ENCODE results near the gene R3HCC1L. TPM values are rescaled to one million over a fixed set of nuclear protein-coding genes. Genes with fewer than 3 reads are reported as not detected.

R3HCC1L gene
- total RNA-seq, 4 donors from 2014 or later = 17.7 to 27.3 (median 25.3) TPM

- Histone ChIP-seq H3K4me1 (no peaks in the 10 kb centered on the region), H3K4me3 (no peak overlapping the region), H3K27ac (no peak overlapping the region), H3K36me3 (no peaks in the 10 kb centered on the region), H3K9me3 (no peaks in the 10 kb centered on the region), H3K27me3 (no peaks in the 10 kb centered on the region)
- DNase-seq = no peak
- 63% methylated on average over 8 of the region's 8 CpGs; no CpG with 5 or more reads in 1 of the 2 donors for WGBS, 2 donors (ENCODE audit: low coverage in 1 of 2)
- TF ChIP-seq EP300 (IDR thresholded peaks at IDR 0.05; ENCODE audit: low read depth) = no peak
- no peak for TF ChIP-seq POLR2A (IDR thresholded peaks at IDR 0.05)
- no peak for TF ChIP-seq CTCF (IDR thresholded peaks at IDR 0.05)
- TF ChIP-seq POLR2AphosphoS5 (IDR thresholded peaks at IDR 0.05) = no peak
- intact Hi-C loops (cut with DNase I; ENCODE audit: low total_unique reads) (no loop called here), in situ Hi-C loops (cut with MboI; ENCODE audit: low pct_ligation_motif_present in 1 of 4, low pct_unique_long_range_greater_than_20kb in 1 of 4, low sequenced_read_pairs in 3 of 4) (no loop called here)
Measured at GRCh38 chr10:98097175-98097574, 37.3 kb upstream of the R3HCC1L start.

- Histone ChIP-seq H3K36me3 (no peaks in the 10 kb centered on the region), H3K4me3 (no peak overlapping the region), H3K4me1 (no peaks in the 10 kb centered on the region), H3K9me3 (no peaks in the 10 kb centered on the region), H3K27me3 (no peaks in the 10 kb centered on the region), H3K27ac (no peak overlapping the region)
- DNase-seq = no peak
- in situ Hi-C loops (cut with MboI; ENCODE audit: low pct_ligation_motif_present in 1 of 4, low pct_unique_long_range_greater_than_20kb in 1 of 4, low sequenced_read_pairs in 3 of 4) (no loop called here), intact Hi-C loops (cut with DNase I; ENCODE audit: low total_unique reads) (no loop called here)
- TF ChIP-seq POLR2AphosphoS5 (IDR thresholded peaks at IDR 0.05) (no peak), POLR2A (IDR thresholded peaks at IDR 0.05) (no peak), EP300 (IDR thresholded peaks at IDR 0.05; ENCODE audit: low read depth) (no peak), CTCF (IDR thresholded peaks at IDR 0.05) (no peak)
- WGBS, 2 donors (ENCODE audit: low coverage in 1 of 2) = 23 to 47% methylated on average over 4 to 6 of the region's 6 CpGs
Measured at GRCh38 chr10:98097616-98098015, 36.8 kb upstream of the R3HCC1L start.

- intact Hi-C loops (cut with DNase I; ENCODE audit: low total_unique reads) = no loop called here
- 75% methylated on average over 6 of the region's 6 CpGs; no CpG with 5 or more reads in 1 of the 2 donors for WGBS, 2 donors (ENCODE audit: low coverage in 1 of 2)
- no peaks in the 10 kb centered on the region for H3K9me3 ChIP-seq
- no peaks in the 10 kb centered on the region for H3K36me3 ChIP-seq
- no peak overlapping the region for H3K4me3 ChIP-seq
- DNase-seq = no peak
- no peaks in the 10 kb centered on the region for H3K27me3 ChIP-seq
- H3K4me1 ChIP-seq = no peaks in the 10 kb centered on the region
- in situ Hi-C loops (cut with MboI; ENCODE audit: low pct_ligation_motif_present in 1 of 4, low pct_unique_long_range_greater_than_20kb in 1 of 4, low sequenced_read_pairs in 3 of 4) = no loop called here
- no peak for TF ChIP-seq POLR2A (IDR thresholded peaks at IDR 0.05)
- no peak for TF ChIP-seq CTCF (IDR thresholded peaks at IDR 0.05)
- no peak for TF ChIP-seq EP300 (IDR thresholded peaks at IDR 0.05; ENCODE audit: low read depth)
- no peak for TF ChIP-seq POLR2AphosphoS5 (IDR thresholded peaks at IDR 0.05)
- H3K27ac ChIP-seq = no peak overlapping the region
Measured at GRCh38 chr10:98098247-98098646, 36.2 kb upstream of the R3HCC1L start.

GRCh38 chr10:98100476-98100875, 34.0 kb upstream of the R3HCC1L start:
- in situ Hi-C loops (cut with MboI; ENCODE audit: low pct_ligation_motif_present in 1 of 4, low pct_unique_long_range_greater_than_20kb in 1 of 4, low sequenced_read_pairs in 3 of 4) = no loop called here
- no peak overlapping the region for H3K4me3 ChIP-seq
- H3K9me3 ChIP-seq = no peaks in the 10 kb centered on the region
- no peaks in the 10 kb centered on the region for H3K4me1 ChIP-seq
- H3K27ac ChIP-seq = no peak overlapping the region
- intact Hi-C loops (cut with DNase I; ENCODE audit: low total_unique reads) = no loop called here
- TF ChIP-seq CTCF (IDR thresholded peaks at IDR 0.05) (no peak), EP300 (IDR thresholded peaks at IDR 0.05; ENCODE audit: low read depth) (no peak), POLR2A (IDR thresholded peaks at IDR 0.05) (no peak), POLR2AphosphoS5 (IDR thresholded peaks at IDR 0.05) (no peak)
- WGBS, 2 donors (ENCODE audit: low coverage in 1 of 2) = 64% methylated on average over 3 of the region's 3 CpGs
- no peaks in the 10 kb centered on the region for H3K36me3 ChIP-seq
- DNase-seq = no peak
- H3K27me3 ChIP-seq = no peaks in the 10 kb centered on the region
